ENCODE data around the gene DGKB.
"Not testable (repeated sequence)": the region's sequence is repeated elsewhere in the genome, so short reads cannot be mapped to it uniquely, and the experiment has no call there.

DGKB gene

DNA sequence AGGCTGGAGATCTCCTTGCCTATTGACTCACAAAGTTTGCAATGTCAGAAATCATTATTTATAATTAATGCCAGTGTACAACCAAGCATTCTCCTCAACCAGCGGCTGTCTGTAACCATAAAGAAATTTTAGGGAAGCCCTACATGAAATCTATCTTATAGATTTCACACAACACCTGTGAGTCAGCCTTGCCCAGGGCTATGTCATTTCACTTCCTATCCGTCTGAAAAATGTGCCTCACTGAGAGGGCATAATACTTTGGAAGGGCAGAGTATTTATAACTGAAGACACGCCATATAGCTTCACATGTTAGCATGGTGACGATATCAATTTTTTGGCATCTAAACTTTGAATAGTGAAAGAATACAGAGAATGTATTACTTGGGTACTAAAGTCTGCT, 616.5 kb downstream of the DGKB start:
- no peak for DNase-seq (ENCODE audit: low spot score)
- H3K4me3 ChIP-seq, result no peak overlapping the region
- no peak overlapping the region for H3K27ac ChIP-seq
- TF ChIP-seq, protein P1, sequence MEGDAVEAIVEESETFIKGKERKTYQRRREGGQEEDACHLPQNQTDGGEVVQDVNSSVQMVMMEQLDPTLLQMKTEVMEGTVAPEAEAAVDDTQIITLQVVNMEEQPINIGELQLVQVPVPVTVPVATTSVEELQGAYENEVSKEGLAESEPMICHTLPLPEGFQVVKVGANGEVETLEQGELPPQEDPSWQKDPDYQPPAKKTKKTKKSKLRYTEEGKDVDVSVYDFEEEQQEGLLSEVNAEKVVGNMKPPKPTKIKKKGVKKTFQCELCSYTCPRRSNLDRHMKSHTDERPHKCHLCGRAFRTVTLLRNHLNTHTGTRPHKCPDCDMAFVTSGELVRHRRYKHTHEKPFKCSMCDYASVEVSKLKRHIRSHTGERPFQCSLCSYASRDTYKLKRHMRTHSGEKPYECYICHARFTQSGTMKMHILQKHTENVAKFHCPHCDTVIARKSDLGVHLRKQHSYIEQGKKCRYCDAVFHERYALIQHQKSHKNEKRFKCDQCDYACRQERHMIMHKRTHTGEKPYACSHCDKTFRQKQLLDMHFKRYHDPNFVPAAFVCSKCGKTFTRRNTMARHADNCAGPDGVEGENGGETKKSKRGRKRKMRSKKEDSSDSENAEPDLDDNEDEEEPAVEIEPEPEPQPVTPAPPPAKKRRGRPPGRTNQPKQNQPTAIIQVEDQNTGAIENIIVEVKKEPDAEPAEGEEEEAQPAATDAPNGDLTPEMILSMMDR (IDR thresholded peaks at IDR 0.05), result no peak

DNA sequence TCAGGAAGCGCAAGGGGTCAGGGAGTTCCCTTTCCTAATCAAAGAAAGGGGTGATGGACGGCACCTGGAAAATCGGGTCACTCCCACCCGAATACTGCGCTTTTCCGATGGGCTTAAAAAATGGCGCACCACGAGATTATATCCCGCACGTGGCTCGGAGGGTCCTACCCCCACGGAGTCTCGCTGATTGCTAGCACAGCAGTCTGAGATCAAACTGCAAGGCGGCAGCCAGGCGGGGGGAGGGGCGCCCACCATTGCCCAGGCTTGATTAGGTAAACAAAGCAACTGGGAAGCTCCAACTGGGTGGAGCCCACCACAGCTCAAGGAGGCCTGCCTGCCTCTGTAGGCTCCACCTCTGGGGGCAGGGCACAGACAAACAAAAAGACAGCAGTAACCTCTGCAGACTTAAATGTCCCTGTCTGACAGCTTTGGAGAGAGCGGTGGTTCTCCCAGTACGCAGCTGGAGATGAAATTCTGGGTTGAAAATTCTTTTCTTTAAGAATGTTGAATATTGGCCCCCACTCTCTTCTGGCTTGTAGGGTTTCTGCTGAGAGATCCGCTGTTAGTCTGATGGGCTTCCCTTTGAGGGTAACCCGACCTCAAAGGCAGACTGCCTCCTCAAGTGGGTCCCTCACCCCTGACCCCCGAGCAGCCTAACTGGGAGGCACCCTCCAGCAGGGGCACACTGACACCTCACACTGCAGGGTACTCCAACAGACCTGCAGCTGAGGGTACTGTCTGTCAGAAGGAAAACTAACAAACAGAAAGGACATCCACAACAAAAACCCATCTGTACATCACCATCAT, 623.3 kb downstream of the DGKB start:
- not testable (repeated sequence) for H3K27ac ChIP-seq; H3K4me3 ChIP-seq; DNase-seq (ENCODE audit: low spot score)

DNA sequence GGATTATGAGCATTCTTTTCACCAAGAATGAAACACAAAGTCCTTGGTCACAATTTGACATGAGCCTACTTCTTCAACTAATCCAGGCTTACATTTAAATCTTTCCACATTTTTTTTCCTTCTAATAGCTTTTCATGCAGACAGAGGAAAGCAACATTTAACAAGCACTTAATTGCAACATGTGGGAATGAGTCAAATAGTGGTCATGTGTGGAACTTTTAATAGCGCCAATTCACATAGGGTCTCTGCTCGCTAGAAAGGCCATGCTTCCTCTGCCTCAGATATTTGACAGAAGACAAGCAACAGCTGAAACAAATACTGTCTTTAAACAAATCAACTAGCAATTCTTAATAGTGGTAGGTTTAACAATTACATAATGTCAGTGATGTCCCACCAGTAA, 627.2 kb downstream of the DGKB start:
- Histone ChIP-seq H3K4me3 (no peak overlapping the region), H3K27ac (no peak overlapping the region)
- TF ChIP-seq, protein P1 (IDR thresholded peaks at IDR 0.05), result no peak
- DNase-seq (ENCODE audit: low spot score), result no peak

DNA sequence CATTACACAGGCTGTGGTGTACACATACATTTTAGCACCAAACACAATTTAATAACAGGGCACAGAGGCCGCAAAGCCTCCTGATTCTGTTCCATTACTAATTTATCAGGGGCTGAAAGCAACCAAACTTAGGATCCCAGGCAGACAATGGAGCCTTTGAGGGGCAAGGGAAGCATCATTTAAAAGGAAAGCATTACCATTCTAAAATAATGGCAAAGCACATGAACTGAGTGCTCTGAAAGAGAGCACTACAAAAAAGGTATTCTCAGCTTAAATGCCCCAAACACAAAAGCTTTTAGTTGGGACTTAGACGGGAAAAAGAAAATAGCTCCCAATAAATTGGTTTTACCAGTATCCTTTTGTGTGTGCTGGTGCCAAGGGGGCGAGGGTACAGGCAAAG, 631.1 kb downstream of the DGKB start:
- DNase-seq (ENCODE audit: low spot score), result no peak
- H3K4me3 ChIP-seq, result no peak overlapping the region
- TF ChIP-seq, protein P1 (IDR thresholded peaks at IDR 0.05), result no peak
- H3K27ac ChIP-seq, result no peak overlapping the region

DNA sequence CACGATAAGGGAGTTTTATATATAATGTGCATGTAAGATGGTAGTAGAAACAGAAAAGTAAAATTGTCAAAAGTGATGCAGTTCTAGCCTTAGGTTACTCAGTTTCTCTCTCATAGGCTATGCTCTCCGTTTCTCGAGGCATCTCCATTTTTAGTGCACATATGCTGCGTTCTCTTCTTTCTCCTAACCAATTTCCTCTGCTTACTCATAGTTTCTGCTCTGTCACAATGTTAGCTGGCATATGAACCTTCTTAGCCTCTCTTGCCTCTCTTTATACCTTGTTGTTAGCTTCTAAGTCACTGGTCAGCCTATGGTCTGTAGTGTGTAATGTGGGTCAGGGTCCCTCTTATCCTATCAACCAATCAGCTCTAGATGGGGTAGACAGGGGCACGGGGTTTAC, 632.5 kb downstream of the DGKB start:
- DNase-seq (ENCODE audit: low spot score), result no peak
- TF ChIP-seq, protein P1 (IDR thresholded peaks at IDR 0.05), result no peak
- no peak overlapping the region for H3K27ac ChIP-seq
- H3K4me3 ChIP-seq, result no peak overlapping the region

DNA sequence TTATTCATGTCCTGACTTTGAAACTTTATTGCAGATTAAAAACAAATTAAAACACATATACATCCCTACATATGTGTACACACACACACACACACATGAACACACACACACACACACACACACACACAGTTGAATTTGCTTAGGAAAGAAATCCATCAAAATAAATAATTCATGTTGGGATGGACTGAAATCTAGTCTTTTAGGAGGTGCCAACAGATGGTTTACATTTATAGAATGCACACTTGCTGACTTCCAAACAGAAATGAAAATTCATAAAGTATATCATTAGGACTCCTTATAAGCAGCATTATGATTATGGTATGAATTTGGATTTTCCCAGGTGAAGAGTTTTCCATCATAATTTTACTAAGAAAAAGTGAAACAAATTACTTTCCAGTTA, 642.5 kb downstream of the DGKB start:
- Histone ChIP-seq H3K4me3 (no peak overlapping the region), H3K27ac (no peak overlapping the region)
- TF ChIP-seq, protein P1 (IDR thresholded peaks at IDR 0.05), result no peak
- DNase-seq (ENCODE audit: low spot score), result no peak

DNA sequence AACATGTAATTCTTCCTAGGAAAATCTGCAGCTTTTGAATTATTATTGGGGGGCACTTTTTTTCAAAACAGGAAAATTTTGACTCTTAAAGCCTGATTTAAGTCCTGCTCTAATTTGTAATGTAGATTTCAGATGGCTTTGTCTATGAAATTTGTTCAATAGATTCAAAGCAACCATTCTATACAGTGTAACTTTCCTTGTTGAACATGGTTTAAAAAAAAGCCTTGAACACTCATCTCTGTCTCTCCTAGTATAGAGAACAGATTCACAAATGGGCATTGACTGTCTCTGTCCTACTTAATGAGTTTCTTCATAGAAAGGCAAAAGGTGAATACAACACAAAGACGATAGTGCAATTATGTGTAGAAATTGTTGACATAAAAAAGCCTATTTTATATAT, 643.7 kb downstream of the DGKB start:
- no peak for DNase-seq (ENCODE audit: low spot score)
- H3K4me3 ChIP-seq, result no peak overlapping the region
- TF ChIP-seq, protein P1 (IDR thresholded peaks at IDR 0.05), result no peak
- H3K27ac ChIP-seq, result no peak overlapping the region
